DOHH2 (cell line): ENCODE measurements around the gene CDH24.

ENCODE experiments used
- EZH2phosphoT487 ChIP-seq: fragments of 200-600 bp; sonication (generic); IDR thresholded peaks from 2 replicates; pipeline ENCODE4 v1.6.1; 2017; ENCODE audit warnings: borderline replicate concordance, mild to moderate bottlenecking, antibody characterized with exemption, low read length, moderate library complexity, mixed read lengths
- TF ChIP-seq, protein P1 (sequence below): fragments of 200-600 bp; sonication (generic); IDR thresholded peaks from one replicate; pipeline ENCODE4 v1.5.1; 2014; ENCODE audit warnings: antibody characterized with exemption, mild to moderate bottlenecking, low read depth, low read length; ENCODE audit not compliant: poor library complexity, severe bottlenecking

DNA sequence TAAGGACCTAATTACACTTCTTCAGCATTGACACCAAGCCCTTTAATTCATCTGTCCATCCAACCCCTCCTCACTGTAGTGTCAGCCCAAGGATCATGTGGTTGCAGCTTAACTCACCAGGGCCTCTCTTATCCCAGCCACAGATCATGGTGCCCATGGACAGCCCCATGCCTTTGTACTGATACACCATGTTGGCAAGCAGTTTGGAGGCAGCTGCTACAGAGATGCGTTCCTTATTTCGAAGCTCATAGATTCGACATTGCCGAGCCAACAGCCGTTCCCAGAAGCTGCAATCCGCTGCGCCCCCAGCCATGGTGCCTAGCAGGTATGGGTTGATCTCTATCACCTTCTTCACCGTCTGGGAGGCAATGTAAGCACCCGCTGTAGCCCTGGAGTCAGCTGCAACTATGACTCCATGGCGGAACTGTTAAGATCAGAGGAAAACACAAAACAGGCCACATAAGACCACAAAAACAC is 24.0 kb downstream of the CDH24 start:
- TF ChIP-seq, protein P1, sequence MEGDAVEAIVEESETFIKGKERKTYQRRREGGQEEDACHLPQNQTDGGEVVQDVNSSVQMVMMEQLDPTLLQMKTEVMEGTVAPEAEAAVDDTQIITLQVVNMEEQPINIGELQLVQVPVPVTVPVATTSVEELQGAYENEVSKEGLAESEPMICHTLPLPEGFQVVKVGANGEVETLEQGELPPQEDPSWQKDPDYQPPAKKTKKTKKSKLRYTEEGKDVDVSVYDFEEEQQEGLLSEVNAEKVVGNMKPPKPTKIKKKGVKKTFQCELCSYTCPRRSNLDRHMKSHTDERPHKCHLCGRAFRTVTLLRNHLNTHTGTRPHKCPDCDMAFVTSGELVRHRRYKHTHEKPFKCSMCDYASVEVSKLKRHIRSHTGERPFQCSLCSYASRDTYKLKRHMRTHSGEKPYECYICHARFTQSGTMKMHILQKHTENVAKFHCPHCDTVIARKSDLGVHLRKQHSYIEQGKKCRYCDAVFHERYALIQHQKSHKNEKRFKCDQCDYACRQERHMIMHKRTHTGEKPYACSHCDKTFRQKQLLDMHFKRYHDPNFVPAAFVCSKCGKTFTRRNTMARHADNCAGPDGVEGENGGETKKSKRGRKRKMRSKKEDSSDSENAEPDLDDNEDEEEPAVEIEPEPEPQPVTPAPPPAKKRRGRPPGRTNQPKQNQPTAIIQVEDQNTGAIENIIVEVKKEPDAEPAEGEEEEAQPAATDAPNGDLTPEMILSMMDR: no peak
- TF ChIP-seq EZH2phosphoT487: no peak
